Activated effector memory CD4-positive, alpha-beta T cell treated with anti-CD3 and anti-CD28 coated beads, Interleukin-2, amount 50 U/mL, for 16 hours (primary cell): ENCODE data around the gene FOXP2.

Experiments
- DNase-seq: peaks from one replicate; pipeline ENCODE4 v3.0.0-alpha.2; 2020

The FOXP2 gene

GRCh38 chr7:114659409-114660125, 245.0 kb downstream of the FOXP2 start:
- DNase-seq: no peak

- DNase-seq: no peak
Measured at GRCh38 chr7:114660126-114660486, 245.5 kb downstream of the FOXP2 start.

GRCh38 chr7:114660753-114661152, 246.1 kb downstream of the FOXP2 start:
- no peak for DNase-seq

GRCh38 chr7:114662002-114662677, 247.5 kb downstream of the FOXP2 start:
- no peak for DNase-seq

GRCh38 chr7:114663502-114663901, 248.9 kb downstream of the FOXP2 start:
- DNase-seq: no peak

GRCh38 chr7:114670676-114671075, 256.1 kb downstream of the FOXP2 start:
- DNase-seq: no peak

- no peak for DNase-seq
Measured at GRCh38 chr7:114671563-114672123, 257.0 kb downstream of the FOXP2 start.

GRCh38 chr7:114678116-114678515, 263.5 kb downstream of the FOXP2 start:
- DNase-seq: no peak

- DNase-seq: no peak
Measured at GRCh38 chr7:114687238-114687637, 272.6 kb downstream of the FOXP2 start.

GRCh38 chr7:114688443-114689055, 273.9 kb downstream of the FOXP2 start:
- DNase-seq: no peak

- DNase-seq: no peak
Measured at GRCh38 chr7:114689406-114689805, 274.8 kb downstream of the FOXP2 start.

- DNase-seq: no peak
Measured at GRCh38 chr7:114691605-114692004, 277.0 kb downstream of the FOXP2 start.

GRCh38 chr7:114695182-114695581, 280.6 kb downstream of the FOXP2 start:
- no peak for DNase-seq

GRCh38 chr7:114700247-114700928, 285.8 kb downstream of the FOXP2 start:
- no peak for DNase-seq

GRCh38 chr7:114703677-114704076, 289.1 kb downstream of the FOXP2 start:
- no peak for DNase-seq

- no peak for DNase-seq
Measured at GRCh38 chr7:114708646-114709045, 294.0 kb downstream of the FOXP2 start.

GRCh38 chr7:114710499-114710898, 295.9 kb downstream of the FOXP2 start:
- DNase-seq: no peak

GRCh38 chr7:114711241-114711640, 296.6 kb downstream of the FOXP2 start:
- no peak for DNase-seq

- no peak for DNase-seq
Measured at GRCh38 chr7:114715907-114716306, 301.3 kb downstream of the FOXP2 start.

GRCh38 chr7:114718861-114719260, 304.2 kb downstream of the FOXP2 start:
- no peak for DNase-seq

- DNase-seq: no peak
Measured at GRCh38 chr7:114720725-114721124, 306.1 kb downstream of the FOXP2 start.

GRCh38 chr7:114722562-114722961, 307.9 kb downstream of the FOXP2 start:
- DNase-seq: no peak

- DNase-seq: no peak
Measured at GRCh38 chr7:114723308-114723707, 308.7 kb downstream of the FOXP2 start.
